IPS-NIHi11 (cell line): ENCODE measurements around the gene BTAF1.
"Not testable (repeated sequence)": the region's sequence is repeated elsewhere in the genome, so short reads cannot be mapped to it uniquely, and the experiment has no call there.

Source experiments
- DNase-seq: peaks from one replicate; pipeline ENCODE4 v3.0.0; 2012; ENCODE audit warnings: mixed read lengths, low spot score

Gene BTAF1

DNA sequence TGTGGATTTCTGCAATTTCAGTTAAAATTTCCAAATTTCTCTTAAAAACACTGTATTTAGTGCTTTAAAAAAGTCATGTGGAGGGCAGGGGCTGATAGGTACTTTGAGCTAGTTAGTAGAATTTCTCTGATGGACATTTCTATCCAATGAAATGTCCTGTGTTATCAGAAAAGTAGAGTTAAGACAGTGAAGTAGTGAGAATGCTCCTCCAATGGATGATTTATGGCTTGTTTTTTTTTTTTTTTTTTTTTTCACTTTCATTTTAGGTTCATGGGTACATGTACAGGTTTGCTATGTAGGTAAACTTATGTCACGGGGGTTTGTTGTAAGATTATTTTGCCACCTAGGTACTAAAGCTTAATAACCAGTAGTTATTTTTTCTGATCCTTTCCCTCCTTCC lies 55.0 kb downstream of the BTAF1 start:
- no peak for DNase-seq

DNA sequence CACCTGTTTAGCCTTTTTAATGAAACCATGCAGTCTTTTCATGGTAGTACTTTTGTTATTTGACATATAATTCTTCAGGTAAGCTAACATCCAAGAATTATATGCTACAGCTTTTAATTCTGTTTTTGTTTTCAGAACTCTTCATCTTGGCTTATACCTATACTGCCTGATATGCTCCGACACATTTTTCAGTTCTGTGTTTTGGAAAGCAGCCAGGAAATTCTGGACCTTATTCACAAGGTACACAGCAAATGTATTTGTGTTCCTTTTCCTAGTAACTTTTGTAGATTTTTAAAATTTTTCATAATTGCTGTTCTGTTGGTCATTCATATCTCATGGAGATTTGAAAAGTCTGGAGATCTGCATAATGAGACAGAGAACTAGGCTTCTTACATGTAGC lies 56.7 kb downstream of the BTAF1 start:
- DNase-seq = no peak

DNA sequence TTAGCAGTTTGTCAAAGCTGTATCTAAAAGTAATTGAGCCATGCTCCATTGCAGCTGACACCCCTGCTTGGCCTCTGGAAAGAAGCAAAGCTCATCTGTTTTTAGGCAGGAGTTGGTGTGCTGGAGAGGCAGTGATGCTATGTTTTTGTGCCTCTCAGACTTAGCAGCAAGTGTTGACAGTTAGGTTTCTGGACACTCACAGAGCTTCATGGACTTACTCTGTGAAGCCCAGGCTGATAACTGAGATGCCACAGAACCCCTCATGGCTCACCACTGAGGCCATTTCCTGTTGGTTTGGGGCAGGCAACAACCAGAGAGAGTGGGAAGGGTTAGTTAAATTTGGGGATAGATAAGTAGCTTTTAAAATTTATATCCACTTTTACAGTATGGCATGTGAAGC lies 59.8 kb downstream of the BTAF1 start:
- no peak for DNase-seq

DNA sequence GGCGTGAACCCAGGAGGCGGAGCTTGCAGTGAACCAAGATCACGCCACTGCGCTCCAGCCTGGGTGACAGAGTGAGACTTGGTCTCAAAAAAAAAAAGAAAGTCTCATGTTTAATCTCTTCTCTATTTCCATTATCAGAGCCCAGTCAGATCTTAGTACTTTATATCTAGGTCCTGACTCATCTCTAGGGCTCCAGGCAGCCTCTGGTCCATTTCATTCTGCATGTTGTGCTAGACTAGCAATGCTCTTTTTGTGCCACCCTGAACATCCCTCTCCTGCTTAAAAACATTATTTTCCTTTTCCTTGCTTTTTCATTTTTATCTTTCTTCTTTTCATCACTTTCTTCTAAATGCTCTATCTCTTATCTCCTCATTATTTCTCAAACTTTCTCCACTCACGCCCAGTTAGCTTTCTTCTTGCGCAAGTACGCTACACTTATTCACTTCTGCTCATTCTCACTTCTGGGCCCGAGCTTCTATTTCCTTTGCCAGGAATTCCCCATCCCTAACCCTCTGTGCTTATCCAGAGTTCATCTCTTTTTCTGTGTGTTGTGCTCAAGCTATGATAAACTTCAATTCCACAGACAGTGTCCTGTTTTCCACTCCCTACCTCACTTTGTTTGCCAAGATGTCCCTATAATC lies 63.9 kb downstream of the BTAF1 start:
- DNase-seq = no peak

DNA sequence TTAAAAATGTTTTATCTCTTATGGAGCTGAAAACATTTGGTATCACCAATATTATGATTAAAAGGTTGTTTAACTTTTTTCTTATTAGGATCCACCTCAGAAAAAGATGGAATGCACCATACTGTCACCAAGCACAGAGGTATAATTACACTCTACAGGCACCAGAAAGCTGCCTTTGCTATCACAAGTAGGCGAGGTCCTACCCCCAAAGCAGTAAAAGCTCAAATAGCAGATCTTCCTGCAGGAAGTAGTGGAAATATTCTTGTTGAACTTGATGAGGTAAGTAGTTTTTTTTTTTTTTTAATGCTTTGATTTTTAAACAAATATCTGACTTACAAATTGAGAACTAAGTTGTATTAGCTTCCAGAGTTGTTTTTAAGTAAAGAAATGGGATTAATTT lies 68.5 kb downstream of the BTAF1 start:
- no peak for DNase-seq

DNA sequence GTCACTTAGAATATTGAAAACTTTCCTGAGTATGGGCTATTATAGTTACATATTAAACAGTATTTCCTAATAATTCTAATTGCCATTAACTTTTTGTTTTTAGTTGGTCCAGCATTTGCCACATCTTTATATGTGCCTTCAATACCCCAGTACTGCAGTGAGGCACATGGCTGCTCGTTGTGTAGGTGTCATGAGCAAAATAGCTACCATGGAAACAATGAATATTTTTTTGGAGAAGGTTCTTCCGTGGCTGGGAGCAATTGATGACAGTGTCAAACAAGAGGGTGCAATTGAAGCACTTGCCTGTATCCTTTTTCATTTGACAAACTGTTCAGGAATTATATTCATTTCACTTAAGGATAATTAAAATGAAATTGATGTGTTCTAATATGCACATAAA lies 72.7 kb downstream of the BTAF1 start:
- DNase-seq = no peak

DNA sequence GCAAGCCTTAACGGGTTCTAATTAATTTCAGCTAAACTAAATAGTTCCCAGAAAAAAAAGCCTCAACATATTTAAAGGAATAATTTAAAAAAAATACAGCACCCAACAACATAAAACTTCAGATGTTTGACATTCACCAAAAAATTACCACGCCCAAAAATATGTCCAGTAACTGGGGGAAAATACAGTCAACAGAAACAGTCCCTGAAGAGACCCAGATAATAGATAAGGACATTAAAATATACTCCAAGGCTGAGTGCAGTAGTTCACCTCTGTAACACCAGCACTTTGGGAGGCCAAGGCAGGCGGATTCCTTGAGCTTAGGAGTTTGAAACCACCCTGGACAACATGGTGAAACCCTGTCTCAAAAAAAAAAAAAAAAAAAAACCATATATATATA lies 78.0 kb downstream of the BTAF1 start:
- no peak for DNase-seq

DNA sequence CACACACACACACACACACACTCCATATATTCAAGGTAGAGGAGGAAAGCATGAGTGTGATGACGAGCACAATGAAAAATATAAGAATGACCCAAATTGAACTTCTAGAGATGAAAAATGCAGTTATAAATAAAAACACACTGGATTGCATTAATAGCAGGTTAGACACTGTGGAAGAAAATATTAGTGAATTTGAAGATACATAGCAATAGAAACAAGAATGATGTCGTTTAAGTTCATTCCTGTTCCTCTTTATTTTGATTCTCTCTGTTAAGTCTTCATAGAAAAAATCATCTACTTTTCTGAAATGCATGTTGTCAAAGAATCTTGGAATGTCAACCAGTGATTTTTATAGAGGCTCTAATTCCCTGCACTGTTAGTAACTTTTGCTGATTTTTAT lies 78.4 kb downstream of the BTAF1 start:
- no peak for DNase-seq

DNA sequence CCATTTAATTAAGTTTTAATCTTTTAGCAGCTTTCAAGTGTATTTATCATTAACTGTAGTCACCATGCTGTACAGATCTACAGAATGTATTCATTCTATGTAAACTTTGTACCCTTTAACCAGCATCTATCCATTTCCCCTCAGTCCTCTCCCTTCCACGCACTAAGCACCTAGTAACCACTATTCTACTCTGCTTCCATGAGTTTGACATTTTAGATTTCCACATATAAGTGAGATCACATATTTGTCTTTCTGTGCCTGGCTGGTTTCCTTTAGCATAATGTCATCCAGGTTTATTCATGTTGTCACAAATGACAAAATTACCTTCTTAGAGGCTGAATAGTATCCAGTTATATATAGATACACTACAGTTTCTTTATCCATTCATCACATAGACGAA lies 79.7 kb downstream of the BTAF1 start:
- no peak for DNase-seq

DNA sequence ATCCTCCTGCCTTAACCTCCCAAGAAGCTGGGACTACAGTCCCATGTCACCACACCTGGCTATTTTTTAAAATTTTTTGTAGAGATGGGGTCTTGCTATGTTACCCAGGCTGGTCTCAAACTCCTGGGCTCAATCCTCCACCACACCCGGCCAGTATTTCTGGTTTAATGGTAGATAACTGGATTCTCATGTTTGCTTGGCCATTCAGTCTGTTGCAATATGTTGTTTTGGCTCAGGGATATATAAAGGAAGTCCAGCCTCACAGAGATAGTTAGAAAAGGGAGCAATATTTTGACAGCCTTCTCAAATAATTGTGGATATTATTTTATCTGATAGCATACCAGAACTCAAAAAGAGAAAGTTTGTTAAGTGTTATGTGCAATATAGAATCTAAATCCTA lies 82.4 kb downstream of the BTAF1 start:
- DNase-seq = no peak

DNA sequence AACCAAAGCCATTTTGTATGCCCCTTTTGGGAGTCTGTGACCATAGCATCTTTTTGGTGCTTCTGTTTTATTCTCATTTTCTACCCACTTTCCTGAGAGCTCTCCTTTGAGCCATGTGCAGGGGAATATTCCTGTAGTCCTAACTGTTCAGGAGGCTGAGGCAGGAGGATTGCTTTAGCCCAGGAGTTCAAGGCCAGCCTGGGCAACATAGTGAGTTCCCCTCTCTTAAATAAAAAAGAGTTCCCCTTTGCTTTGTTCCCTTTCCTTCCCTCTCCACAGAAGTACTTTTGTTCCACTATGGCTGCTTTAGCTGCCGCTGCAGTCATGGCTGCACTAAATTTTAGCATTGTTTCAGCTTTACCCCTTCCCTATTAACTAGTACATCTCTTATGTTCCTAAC lies 85.9 kb downstream of the BTAF1 start:
- DNase-seq = no peak

DNA sequence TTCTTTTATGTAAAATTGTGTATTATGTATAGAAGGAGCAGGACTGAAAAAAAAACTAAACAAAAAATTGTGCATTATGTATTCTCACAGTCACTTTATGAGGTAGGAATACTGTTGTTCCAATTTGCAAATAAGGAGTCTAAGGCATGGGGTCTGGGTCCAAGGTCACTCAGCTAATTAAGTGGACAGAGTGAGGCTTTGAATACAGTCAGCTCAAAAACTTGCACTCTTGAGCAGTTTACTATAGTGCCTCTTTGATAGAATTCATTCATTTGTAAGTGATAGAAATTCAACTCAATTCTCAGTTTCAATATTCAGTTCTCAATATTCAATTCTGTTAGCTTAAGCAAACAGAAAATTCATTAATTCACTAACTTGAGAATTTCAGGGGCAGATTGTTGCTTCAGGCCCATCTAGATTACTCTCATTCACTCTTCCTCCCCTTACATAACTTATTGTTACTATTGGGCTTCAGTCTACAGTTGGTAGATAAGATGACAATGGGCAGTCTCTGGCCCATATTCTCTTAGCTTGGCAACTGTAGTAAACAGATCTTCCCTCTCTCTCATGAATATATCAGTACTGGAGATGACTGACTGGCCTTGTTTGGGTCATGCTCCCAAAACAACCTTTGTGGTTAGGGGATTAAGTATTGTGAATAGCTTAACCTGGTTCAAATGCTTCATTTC lies 86.6 kb downstream of the BTAF1 start:
- DNase-seq = no peak

DNA sequence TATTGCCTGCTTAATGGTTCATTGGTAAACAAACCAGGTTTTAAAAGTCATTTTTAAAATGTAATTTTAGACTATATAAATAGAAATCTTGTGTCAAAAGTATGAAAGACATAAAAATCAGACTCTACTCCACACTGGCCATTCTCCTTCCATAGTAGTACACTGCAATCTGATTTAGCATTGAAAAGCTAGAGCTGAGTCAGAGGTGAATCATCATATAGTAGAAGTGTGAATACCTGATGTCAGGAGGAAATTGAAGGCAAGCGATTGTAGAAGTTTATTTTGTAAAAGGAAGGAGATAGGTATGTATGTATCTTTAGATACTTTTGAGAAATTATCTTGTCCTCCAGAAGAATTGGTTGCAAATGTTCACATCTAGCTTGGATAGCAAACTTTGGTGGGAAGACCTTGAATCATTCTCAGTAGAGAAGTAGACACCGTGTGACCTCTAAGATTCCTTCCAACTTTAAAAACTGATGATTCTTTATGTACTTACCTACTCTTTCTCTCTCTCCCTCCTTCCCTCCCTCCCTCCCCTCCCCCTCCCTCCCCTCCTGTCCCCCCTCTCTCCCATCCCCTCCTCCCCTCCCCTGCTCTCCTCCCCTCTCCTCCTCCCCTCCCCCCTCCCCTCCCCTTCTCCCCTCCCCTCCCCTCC lies 88.1 kb downstream of the BTAF1 start:
- peak; percentile 15 for DNase-seq

DNA sequence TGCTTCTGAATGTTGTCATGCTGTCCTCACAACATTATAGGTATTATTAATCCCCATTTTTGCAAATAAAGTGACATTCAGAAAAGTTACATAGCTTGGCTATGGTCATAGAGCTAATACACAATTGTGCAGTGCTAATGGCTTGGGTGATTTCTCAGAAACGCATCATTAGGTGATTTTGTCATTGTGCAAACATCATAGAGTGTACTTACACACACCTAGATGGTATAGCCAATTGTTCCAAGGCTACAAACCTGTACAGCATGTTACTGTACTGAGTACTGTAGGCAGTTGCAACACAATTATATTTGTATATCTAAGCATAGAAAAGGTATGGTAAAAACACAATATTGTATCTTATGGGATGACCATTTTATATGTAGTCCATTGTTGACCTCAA lies 91.0 kb downstream of the BTAF1 start:
- DNase-seq = no peak

DNA sequence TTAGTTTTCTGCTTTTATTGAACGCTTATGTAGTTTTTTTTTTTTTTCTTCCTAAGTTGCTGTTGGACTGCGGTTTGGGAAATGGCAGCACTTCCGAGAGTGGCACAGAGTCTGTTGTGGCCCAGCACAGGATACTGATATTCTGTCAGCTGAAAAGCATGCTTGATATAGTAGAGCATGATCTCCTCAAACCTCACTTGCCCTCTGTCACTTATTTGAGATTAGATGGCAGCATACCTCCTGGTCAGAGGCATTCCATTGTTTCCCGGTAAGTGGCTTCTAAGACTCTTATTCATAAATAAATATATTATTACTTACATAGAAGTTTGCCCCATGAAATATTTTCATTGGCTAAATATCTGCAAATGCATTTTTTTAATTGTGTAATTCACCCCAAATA lies 101.1 kb downstream of the BTAF1 start:
- DNase-seq = no peak

DNA sequence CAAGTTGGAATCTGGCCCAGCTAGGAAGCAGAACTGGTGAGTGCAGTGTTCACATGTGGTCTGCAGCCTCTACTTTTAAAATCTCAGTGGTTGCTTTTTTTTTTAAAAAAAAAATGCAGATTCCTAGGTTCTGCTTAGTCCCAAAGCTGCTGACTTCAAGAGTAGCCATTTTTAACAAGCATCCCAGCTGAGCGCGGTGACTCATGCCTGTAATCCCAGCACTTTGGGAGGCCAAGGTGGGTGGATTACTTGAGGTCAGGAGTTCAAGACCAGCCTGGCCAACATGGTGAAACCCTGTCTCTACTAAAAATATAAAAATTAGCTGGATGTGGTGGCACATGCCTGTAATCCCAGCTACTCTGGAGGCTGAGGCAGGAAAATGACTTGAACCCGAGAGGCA lies 101.8 kb downstream of the BTAF1 start:
- DNase-seq = not testable (repeated sequence)

DNA sequence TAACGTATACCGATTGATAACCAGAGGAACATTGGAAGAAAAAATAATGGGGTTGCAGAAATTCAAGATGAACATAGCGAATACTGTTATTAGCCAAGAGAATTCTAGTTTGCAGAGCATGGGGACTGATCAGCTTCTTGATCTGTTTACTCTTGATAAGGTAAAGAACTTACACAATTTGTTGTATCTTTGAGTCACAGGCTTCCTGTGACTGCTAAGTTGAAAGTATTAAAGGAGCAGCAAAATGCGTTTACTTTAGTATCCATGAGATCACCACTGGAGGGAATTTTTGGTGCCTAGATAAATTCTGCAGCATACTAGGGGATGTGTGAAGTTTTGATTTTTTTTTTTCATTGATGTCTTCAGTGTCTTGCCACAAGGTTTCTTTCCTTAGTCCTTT lies 103.6 kb downstream of the BTAF1 start:
- DNase-seq = no peak

DNA sequence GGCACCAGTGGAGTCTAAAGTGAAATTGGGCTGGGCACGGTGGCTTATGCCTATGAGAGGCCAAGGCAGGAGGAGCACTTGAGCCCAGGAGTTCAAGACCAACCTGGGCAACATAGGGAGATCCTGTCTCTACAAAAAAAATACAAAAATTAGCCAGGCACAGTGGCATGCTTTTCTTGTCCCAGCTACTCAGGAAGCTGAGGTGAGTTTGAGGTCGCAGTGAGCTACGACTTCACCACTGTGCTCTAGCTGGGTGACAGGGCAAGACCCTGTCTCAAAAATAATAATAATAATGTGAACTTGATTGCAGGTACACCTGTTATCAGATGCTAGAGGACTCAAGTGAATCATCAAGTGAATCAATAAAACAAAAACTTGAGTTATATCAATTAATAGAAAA lies 108.0 kb downstream of the BTAF1 start:
- DNase-seq = no peak

DNA sequence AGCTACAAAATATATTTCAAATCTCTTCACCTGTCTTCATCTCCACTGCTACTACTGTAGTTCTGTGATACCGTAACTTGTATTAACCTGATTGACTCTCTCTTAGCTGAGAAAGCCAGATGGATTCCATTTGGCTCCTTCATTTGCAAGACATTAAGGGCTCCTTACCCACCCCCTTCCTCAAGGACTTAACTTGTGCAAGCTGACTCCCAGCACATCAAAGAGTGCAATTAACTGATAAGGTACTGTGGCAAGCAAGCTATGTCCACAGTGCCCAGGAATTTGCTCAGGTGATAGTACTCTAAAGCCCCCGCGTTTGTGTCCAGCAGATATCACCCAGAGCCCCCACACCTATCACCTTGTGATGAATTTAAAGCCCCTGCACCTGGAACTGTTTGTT lies 109.5 kb downstream of the BTAF1 start:
- DNase-seq = not testable (repeated sequence)

DNA sequence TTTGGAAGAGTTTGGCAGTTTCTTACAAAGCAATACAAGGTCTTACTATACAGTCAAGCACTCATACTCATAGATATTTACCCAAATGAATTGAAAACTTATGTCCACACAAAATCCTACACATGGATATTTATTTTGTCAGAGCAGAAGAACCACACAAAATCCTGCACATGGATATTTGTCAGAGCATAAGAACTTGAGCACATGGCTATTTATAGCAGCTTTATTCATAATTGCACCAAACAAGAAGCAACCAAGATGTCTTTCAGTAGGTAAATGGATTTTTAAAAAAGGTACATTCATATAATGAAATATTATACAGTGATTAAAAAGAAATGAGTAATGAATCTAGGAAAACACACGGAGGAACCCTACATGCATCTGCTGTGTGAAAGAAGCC lies 115.4 kb downstream of the BTAF1 start:
- no peak for DNase-seq

DNA sequence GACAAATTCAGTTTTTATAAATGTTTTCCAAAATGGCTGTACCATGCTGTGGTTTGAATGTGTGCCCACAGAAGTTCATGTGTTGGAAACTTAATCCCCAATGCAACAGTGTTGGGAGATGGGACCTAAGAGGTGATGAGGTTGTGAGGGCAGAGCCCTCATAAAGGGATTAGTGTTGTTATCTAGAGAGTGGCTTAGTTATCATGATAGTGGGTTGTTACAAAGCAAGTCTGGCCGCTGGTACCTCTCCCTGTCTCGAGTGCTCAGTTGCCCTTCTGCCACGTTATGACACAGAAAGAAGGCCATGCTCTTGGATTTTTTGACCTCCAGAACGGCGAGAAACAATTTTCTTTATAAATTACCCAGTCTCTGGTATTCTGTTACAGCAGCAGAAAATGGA lies 119.0 kb downstream of the BTAF1 start:
- DNase-seq = no peak

DNA sequence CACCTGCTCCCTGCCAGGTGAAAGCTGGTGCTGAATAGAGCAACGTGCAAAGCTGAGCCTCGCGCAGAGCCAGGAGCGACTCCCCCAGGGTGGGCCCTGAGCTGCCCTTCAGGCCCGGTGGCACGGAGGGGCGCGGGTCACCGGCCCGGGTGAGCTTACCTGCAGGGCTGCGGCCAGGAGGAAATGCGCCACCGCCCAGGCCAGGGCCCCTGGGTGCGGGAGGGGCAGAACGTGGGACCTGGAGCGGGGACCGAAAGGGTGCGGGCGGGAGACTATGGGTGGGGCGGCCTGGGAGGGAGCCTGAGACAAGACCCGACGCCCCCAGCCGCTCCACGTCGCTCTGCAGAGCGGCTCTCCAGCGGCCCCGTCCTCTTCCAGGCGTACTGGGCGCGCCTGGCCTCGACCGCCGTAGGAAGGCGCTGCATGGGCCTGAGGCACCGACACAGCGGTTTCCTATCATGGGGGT lies 122.1 kb downstream of the BTAF1 start:
- peak; percentile 60 for DNase-seq

DNA sequence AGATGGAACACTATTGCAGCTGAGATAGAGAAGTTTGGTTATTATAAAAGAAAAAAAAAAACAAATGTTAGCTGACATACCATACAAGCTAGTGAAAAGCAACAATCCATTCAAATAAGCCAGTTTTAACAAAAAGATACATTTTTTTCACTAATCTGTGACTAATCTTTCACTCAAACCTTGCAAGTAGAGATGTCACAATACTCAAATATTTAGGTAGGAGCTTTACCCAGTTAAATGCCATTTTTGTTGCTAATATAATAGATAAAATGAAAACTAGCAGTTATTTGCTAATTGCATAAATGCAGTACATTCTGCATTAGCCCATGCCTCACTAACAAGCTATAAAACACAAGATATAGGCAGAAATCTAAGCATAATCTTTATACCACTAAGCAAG lies 123.6 kb downstream of the BTAF1 start:
- DNase-seq = no peak

DNA sequence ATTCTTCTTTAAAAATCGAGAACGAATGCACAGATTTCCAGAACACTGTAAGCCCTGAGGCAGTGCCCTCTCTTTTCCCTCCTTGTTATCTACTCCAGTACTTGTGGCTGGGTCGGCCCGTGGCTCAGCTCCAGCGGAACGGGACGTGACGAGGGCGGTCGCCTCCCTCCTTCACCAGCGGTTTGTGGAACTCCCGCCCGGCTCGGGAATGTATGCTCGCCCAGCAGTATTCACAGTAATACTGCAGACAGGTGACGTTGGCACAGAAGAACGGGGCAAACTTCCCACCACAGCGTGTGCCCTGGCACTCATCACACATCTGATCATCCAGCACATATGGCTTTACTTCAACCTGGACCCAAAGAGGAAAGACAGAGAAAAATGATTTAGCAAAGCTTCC lies 128.5 kb downstream of the BTAF1 start:
- DNase-seq = no peak
